ENCODE data around the gene IL13.

IL13 gene

GRCh38 chr5:132644177-132644576 lies 13.8 kb upstream of the IL13 start:
- no peak overlapping the region for H3K27ac ChIP-seq
- TF ChIP-seq ZFX (IDR thresholded peaks at IDR 0.05), result no peak
- TF ChIP-seq CTCF (conservative IDR thresholded peaks at IDR 0.05), result no peak

GRCh38 chr5:132646583-132647266 lies 11.2 kb upstream of the IL13 start:
- TF ChIP-seq CTCF (conservative IDR thresholded peaks at IDR 0.05) (no peak), ZFX (IDR thresholded peaks at IDR 0.05) (no peak)
- no peak overlapping the region for H3K27ac ChIP-seq

- no peak overlapping the region for H3K27ac ChIP-seq
- TF ChIP-seq ZFX (IDR thresholded peaks at IDR 0.05), result no peak
- no peak for TF ChIP-seq CTCF (conservative IDR thresholded peaks at IDR 0.05)
Observed at GRCh38 chr5:132647473-132647872, 10.5 kb upstream of the IL13 start.

GRCh38 chr5:132648355-132648754 lies 9.6 kb upstream of the IL13 start:
- no peak overlapping the region for H3K27ac ChIP-seq
- TF ChIP-seq ZFX (IDR thresholded peaks at IDR 0.05) (no peak), CTCF (conservative IDR thresholded peaks at IDR 0.05) (no peak)

- H3K27ac ChIP-seq, result no peak overlapping the region
- TF ChIP-seq CTCF (conservative IDR thresholded peaks at IDR 0.05) (no peak), ZFX (IDR thresholded peaks at IDR 0.05) (no peak)
Observed at GRCh38 chr5:132651838-132652469, 6.0 kb upstream of the IL13 start.

- no peak overlapping the region for H3K27ac ChIP-seq
- no peak for TF ChIP-seq CTCF (conservative IDR thresholded peaks at IDR 0.05)
- TF ChIP-seq ZFX (IDR thresholded peaks at IDR 0.05), result no peak
Observed at GRCh38 chr5:132653716-132654115, 4.3 kb upstream of the IL13 start.
